Peyer's patch (tissue), 4 donors: Measurements from ENCODE around the gene IFRD1.

Experiments used
- POLR2A ChIP-seq, 2 donors: fragments of 450-650 bp; IDR thresholded peaks; one replicate each; pipeline ENCODE4 v1.5.1; 2017; ENCODE audit warnings: antibody characterized with exemption in 2 of 2, mild to moderate bottlenecking in 2 of 2, moderate library complexity in 2 of 2
- TF ChIP-seq, protein P1 (sequence below), 6 experiments: fragments of 450-650 bp in 4 of 6; fragments of 200-600 bp in 2 of 6; sonication (generic) in 1 of 6; IDR thresholded peaks; one replicate each; pipeline ENCODE4 v1.5.1; 2017 to 2019; ENCODE audit warnings: antibody characterized with exemption in 6 of 6, mild to moderate bottlenecking in 3 of 6, moderate library complexity in 1 of 6

DNA sequence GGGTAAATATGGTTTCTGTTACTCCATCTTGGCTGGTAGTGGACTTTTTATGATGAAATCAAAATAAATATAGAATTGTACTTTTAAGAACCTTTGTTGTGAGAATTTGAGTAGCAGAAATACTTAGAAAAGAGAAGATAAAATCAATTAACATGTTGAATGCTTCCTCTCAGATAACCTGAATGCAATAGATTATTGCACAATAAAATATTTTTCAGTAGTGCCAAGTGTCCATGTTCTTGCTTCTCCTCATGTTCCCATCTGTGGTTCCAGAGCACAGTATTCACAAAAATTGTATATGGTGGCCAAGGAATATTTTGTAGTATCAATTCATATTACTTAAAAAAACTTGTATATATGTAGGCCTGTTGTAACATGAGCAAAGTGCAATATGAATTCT is 45.9 kb upstream of the IFRD1 start:
- TF ChIP-seq, protein P1, sequence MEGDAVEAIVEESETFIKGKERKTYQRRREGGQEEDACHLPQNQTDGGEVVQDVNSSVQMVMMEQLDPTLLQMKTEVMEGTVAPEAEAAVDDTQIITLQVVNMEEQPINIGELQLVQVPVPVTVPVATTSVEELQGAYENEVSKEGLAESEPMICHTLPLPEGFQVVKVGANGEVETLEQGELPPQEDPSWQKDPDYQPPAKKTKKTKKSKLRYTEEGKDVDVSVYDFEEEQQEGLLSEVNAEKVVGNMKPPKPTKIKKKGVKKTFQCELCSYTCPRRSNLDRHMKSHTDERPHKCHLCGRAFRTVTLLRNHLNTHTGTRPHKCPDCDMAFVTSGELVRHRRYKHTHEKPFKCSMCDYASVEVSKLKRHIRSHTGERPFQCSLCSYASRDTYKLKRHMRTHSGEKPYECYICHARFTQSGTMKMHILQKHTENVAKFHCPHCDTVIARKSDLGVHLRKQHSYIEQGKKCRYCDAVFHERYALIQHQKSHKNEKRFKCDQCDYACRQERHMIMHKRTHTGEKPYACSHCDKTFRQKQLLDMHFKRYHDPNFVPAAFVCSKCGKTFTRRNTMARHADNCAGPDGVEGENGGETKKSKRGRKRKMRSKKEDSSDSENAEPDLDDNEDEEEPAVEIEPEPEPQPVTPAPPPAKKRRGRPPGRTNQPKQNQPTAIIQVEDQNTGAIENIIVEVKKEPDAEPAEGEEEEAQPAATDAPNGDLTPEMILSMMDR (IDR thresholded peaks at IDR 0.05) = no peak
- no peak for TF ChIP-seq POLR2A (IDR thresholded peaks at IDR 0.05)
